Hepatocyte (in vitro differentiated cells): ENCODE results near the gene CELF5. TPM values are rescaled to one million over a fixed set of nuclear protein-coding genes. Genes with fewer than 3 reads are reported as not detected.
"Not testable (repeated sequence)": the region's sequence is repeated elsewhere in the genome, so short reads cannot be mapped to it uniquely, and the experiment has no call there.

Source experiments
- DNase-seq: peaks from one replicate; pipeline ENCODE4 v3.0.0-alpha.2; 2016; ENCODE audit warnings: low spot score
- H2AFZ ChIP-seq: fragments of 200-600 bp; sonication (generic); 2 replicates; pipeline ENCODE4 v1.6.0; 2016; ENCODE audit warnings: antibody characterized with exemption, mild to moderate bottlenecking
- H3K27ac ChIP-seq: fragments of 200-600 bp; sonication (generic); 2 replicates; pipeline ENCODE4 v1.5.1; 2016; ENCODE audit warnings: mild to moderate bottlenecking
- H3K27me3 ChIP-seq: fragments of 200-600 bp; sonication (generic); 2 replicates; pipeline ENCODE4 v1.6.1; 2016
- H3K36me3 ChIP-seq: fragments of 200-600 bp; sonication (generic); replicated peaks from 2 replicates; pipeline ENCODE4 v1.5.1; 2016; ENCODE audit warnings: low read depth; ENCODE audit not compliant: insufficient read depth
- H3K4me1 ChIP-seq: fragments of 200-600 bp; sonication (generic); 2 replicates; pipeline ENCODE4 v1.5.1; 2016; ENCODE audit warnings: mild to moderate bottlenecking, moderate library complexity; ENCODE audit not compliant: insufficient read depth
- H3K4me2 ChIP-seq: fragments of 200-600 bp; sonication (generic); 2 replicates; pipeline ENCODE4 v1.6.0; 2016
- H3K4me3 ChIP-seq: fragments of 200-600 bp; sonication (generic); 2 replicates; pipeline ENCODE4 v1.5.1; 2016; ENCODE audit warnings: mild to moderate bottlenecking
- H3K79me2 ChIP-seq: fragments of 200-600 bp; sonication (generic); 2 replicates; pipeline ENCODE4 v1.6.0; 2017; ENCODE audit warnings: mild to moderate bottlenecking
- H3K9me2 ChIP-seq: fragments of 200-600 bp; sonication (generic); replicated peaks from 2 replicates; pipeline ENCODE4 v1.6.0; 2017; ENCODE audit warnings: mild to moderate bottlenecking; ENCODE audit not compliant: insufficient read depth
- H3K9me3 ChIP-seq: fragments of 200-600 bp; sonication (generic); 2 replicates; pipeline ENCODE4 v1.5.1; 2016; ENCODE audit warnings: low read depth, mild to moderate bottlenecking
- H4K20me1 ChIP-seq: fragments of 200-600 bp; sonication (generic); 2 replicates; pipeline ENCODE4 v1.6.0; 2016; ENCODE audit warnings: mild to moderate bottlenecking; ENCODE audit not compliant: insufficient read depth, poor library complexity, severe bottlenecking
- CTCF ChIP-seq: fragments of 200-600 bp; sonication (generic); IDR thresholded peaks from 2 replicates; pipeline ENCODE4 v1.5.1; 2016; ENCODE audit warnings: antibody characterized with exemption, mild to moderate bottlenecking; ENCODE audit not compliant: poor library complexity
- EZH2 ChIP-seq: fragments of 200-600 bp; sonication (generic); IDR thresholded peaks from 2 replicates; pipeline ENCODE4 v1.6.1; 2016; ENCODE audit warnings: antibody characterized with exemption, mild to moderate bottlenecking, borderline replicate concordance
- EZH2phosphoT487 ChIP-seq: fragments of 200-600 bp; sonication (generic); IDR thresholded peaks from one replicate; pipeline ENCODE4 v1.6.1; 2018; ENCODE audit warnings: antibody characterized with exemption, mild to moderate bottlenecking, low read depth, moderate library complexity; ENCODE audit not compliant: unreplicated experiment, severe bottlenecking
- WGBS: methylation state at CpG from one replicate; pipeline ENCODE4 v1.1.6; 2016; ENCODE audit warnings: low lambda C conversion rate; ENCODE audit errors: missing lambda C conversion rate; 5-methylcytosine and 5-hydroxymethylcytosine counted together
- polyA plus RNA-seq: library from polyadenylated mRNA; unstranded; fragments of >200 nt; fragmentation: Nextera tagmentation; extraction: Ambion mirVana; gene quantifications from 2 replicates; pipeline ENCODE4 v1.2.1, GENCODE V29; 2016
- total RNA-seq: library from RNA; depleted of rRNA; stranded (reverse); fragments of >200 nt; gene quantifications from 2 replicates; pipeline ENCODE4 v1.2.3, GENCODE V29; 2014

CELF5 gene
- total and polyA plus RNA-seq, 2 experiments from 2014 or later, result 0.03 to 0.17 TPM

DNA sequence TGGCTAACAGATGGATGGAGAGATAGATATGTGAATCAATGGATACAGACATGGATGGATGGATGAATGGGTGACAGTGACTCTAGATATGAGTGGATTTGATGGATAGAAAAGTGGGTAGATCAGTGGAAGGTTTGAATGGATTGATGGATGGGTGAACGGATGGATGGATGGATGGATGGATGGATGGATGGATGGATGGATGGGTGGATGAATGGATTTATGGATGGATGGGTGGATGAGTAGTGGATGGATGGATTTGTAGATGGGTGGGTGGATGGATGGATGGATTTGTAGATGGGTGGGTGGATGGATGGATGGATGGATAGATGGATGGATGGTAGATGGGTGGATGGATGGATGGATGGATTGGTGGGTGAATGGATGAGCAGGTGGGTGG, 6.8 kb downstream of the CELF5 start:
- Histone ChIP-seq H2AFZ (no peak overlapping the region), H3K36me3 (no peaks in the 10 kb centered on the region), H3K9me2 (no peaks in the 10 kb centered on the region), H3K9me3 (no peaks in the 10 kb centered on the region), H3K4me3 (no peak overlapping the region), H3K79me2 (no peaks in the 10 kb centered on the region), H3K4me2 (no peak overlapping the region), H3K4me1 (no peaks in the 10 kb centered on the region), H3K27ac (no peak overlapping the region), H3K27me3 (peaks cover 47% of the 10 kb centered on the region), H4K20me1 (no peaks in the 10 kb centered on the region)
- 100% methylated on average over 1 of the region's 1 CpG for WGBS
- TF ChIP-seq EZH2 (no peak), CTCF (no peak), EZH2phosphoT487 (no peak)
- DNase-seq, result no peak

DNA sequence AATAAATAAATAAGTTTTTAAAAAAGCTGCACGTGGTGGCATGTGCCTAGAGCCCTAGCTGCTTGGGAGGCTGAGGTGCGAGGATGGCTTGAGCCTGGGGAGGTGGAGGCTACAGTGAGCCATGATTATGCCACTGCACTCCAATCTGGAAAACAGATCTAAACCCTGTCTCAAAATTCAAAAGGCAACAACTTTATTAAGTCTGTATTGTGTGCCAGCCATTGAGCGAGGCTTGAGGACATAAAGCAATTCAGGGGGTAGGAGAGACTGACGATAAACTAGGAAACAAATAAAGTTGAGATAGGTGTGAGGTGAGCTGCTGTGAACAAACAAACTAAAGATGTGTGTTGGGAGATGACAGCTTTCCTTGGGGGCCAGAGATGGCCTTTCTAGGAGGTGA, 8.7 kb downstream of the CELF5 start:
- H3K27ac ChIP-seq, result no peak overlapping the region
- no peaks in the 10 kb centered on the region for H3K4me1 ChIP-seq
- H4K20me1 ChIP-seq, result no peaks in the 10 kb centered on the region
- no peak for DNase-seq
- H3K79me2 ChIP-seq, result no peaks in the 10 kb centered on the region
- no peak overlapping the region for H3K4me3 ChIP-seq
- no peak overlapping the region for H3K4me2 ChIP-seq
- H2AFZ ChIP-seq, result no peak overlapping the region
- TF ChIP-seq EZH2phosphoT487 (no peak), EZH2 (no peak)
- no peaks in the 10 kb centered on the region for H3K9me2 ChIP-seq
- 81% methylated on average over 4 of the region's 4 CpGs for WGBS
- H3K9me3 ChIP-seq, result no peaks in the 10 kb centered on the region
- no peaks in the 10 kb centered on the region for H3K36me3 ChIP-seq
- peaks cover 29% of the 10 kb centered on the region for H3K27me3 ChIP-seq

GRCh38 chr19:3233831-3234230, 9.4 kb downstream of the CELF5 start:
- Histone ChIP-seq H3K4me1 (no peaks in the 10 kb centered on the region), H3K9me2 (no peaks in the 10 kb centered on the region), H3K9me3 (no peaks in the 10 kb centered on the region), H4K20me1 (no peaks in the 10 kb centered on the region), H3K4me2 (no peak overlapping the region), H3K36me3 (no peaks in the 10 kb centered on the region), H3K27ac (no peak overlapping the region), H3K79me2 (no peaks in the 10 kb centered on the region), H2AFZ (no peak overlapping the region), H3K4me3 (no peak overlapping the region), H3K27me3 (peaks cover 24% of the 10 kb centered on the region)
- 79% methylated on average over 4 of the region's 4 CpGs for WGBS
- no peak for TF ChIP-seq EZH2phosphoT487
- TF ChIP-seq CTCF, result no peak
- no peak for TF ChIP-seq EZH2
- no peak for DNase-seq

GRCh38 chr19:3234800-3235199, 10.3 kb downstream of the CELF5 start:
- H4K20me1 ChIP-seq, result no peaks in the 10 kb centered on the region
- H3K27ac ChIP-seq, result no peak overlapping the region
- no peak overlapping the region for H3K4me2 ChIP-seq
- H3K9me2 ChIP-seq, result no peaks in the 10 kb centered on the region
- H3K36me3 ChIP-seq, result no peaks in the 10 kb centered on the region
- no peaks in the 10 kb centered on the region for H3K4me1 ChIP-seq
- no peak for DNase-seq
- no peaks in the 10 kb centered on the region for H3K79me2 ChIP-seq
- TF ChIP-seq EZH2, result no peak
- TF ChIP-seq EZH2phosphoT487, result no peak
- no peak for TF ChIP-seq CTCF
- WGBS, result 64% methylated on average over 9 of the region's 9 CpGs
- peaks cover 14% of the 10 kb centered on the region for H3K27me3 ChIP-seq
- H3K4me3 ChIP-seq, result no peak overlapping the region
- H3K9me3 ChIP-seq, result no peaks in the 10 kb centered on the region
- no peak overlapping the region for H2AFZ ChIP-seq

GRCh38 chr19:3235604-3236003, 11.1 kb downstream of the CELF5 start:
- 81% methylated on average over 2 of the region's 2 CpGs for WGBS
- H3K79me2 ChIP-seq, H4K20me1 ChIP-seq: not testable (repeated sequence)

More at GRCh38 chr19:3235604-3236003, 11.1 kb downstream of the CELF5 start:
- DNase-seq, H2AFZ ChIP-seq, H3K4me2 ChIP-seq, H3K36me3 ChIP-seq, H3K4me3 ChIP-seq, H3K9me3 ChIP-seq, H3K27me3 ChIP-seq, H3K9me2 ChIP-seq, H3K27ac ChIP-seq, H3K4me1 ChIP-seq: not testable (repeated sequence)
